HL-60 (cell line): Measurements from ENCODE around the gene DMAP1.

Experiments used
- DNase-seq, 2 experiments: peaks; one replicate each; pipeline ENCODE4 v3.0.0-alpha.2; 2010 to 2020; ENCODE audit warnings: low read depth in 1 of 2, low spot score in 1 of 2
- H3K27ac ChIP-seq: fragments of 250-450 bp; sonication (Bioruptor Pico); replicated peaks from 2 replicates; pipeline ENCODE4 v1.5.1; 2020; ENCODE audit warnings: mild to moderate bottlenecking, moderate library complexity
- H3K27me3 ChIP-seq: fragments of 250-450 bp; sonication (Bioruptor Pico); 2 replicates; pipeline ENCODE4 v1.5.1; 2021; ENCODE audit warnings: mild to moderate bottlenecking, moderate library complexity; ENCODE audit not compliant: insufficient read depth, poor library complexity, severe bottlenecking
- H3K4me3 ChIP-seq: replicated peaks from 2 replicates; pipeline ENCODE4 v1.5.1; 2011; ENCODE audit warnings: mild to moderate bottlenecking, control low read depth, low read length; ENCODE audit not compliant: insufficient read depth
- CTCF ChIP-seq: IDR thresholded peaks from one replicate; pipeline ENCODE4 v1.5.1; 2011; ENCODE audit warnings: low read length, control low read depth, inconsistent platforms; ENCODE audit not compliant: insufficient read depth
- GABPA ChIP-seq: IDR thresholded peaks from 2 replicates; pipeline ENCODE4 v1.6.1; 2012; ENCODE audit warnings: low read depth
- POLR2AphosphoS5 ChIP-seq: IDR thresholded peaks from 2 replicates; pipeline ENCODE4 v1.6.1; 2012; ENCODE audit warnings: low read depth
- REST ChIP-seq: IDR thresholded peaks from 2 replicates; pipeline ENCODE4 v1.6.1; 2012; ENCODE audit warnings: low read depth; ENCODE audit not compliant: insufficient replicate concordance
- SPI1 ChIP-seq: IDR thresholded peaks from 2 replicates; pipeline ENCODE4 v1.6.1; 2012; ENCODE audit warnings: low read depth, mild to moderate bottlenecking, borderline replicate concordance

Gene DMAP1

GRCh38 chr1:44242746-44243145, 29.5 kb downstream of the DMAP1 start:
- Histone ChIP-seq H3K27ac (no peak overlapping the region), H3K27me3 (no peaks in the 10 kb centered on the region), H3K4me3 (no peak overlapping the region)
- no peak for DNase-seq
- no peak for TF ChIP-seq POLR2AphosphoS5

- TF ChIP-seq GABPA (no peak), SPI1 (no peak), REST (no peak), POLR2AphosphoS5 (no peak), CTCF (no peak)
- H3K27me3 ChIP-seq: no peaks in the 10 kb centered on the region
- H3K4me3 ChIP-seq: no peak overlapping the region
- no peak for DNase-seq
- H3K27ac ChIP-seq: no peak overlapping the region
Observed at GRCh38 chr1:44243782-44244495, 30.7 kb downstream of the DMAP1 start.

- H3K27me3 ChIP-seq: no peaks in the 10 kb centered on the region
- TF ChIP-seq SPI1 (no peak), GABPA (no peak), POLR2AphosphoS5 (no peak), CTCF (no peak), REST (no peak)
- no peak for DNase-seq
- no peak overlapping the region for H3K27ac ChIP-seq
- no peak overlapping the region for H3K4me3 ChIP-seq
Observed at GRCh38 chr1:44244986-44245385, 31.7 kb downstream of the DMAP1 start.

GRCh38 chr1:44246806-44247205, 33.5 kb downstream of the DMAP1 start:
- DNase-seq: no peak

More at GRCh38 chr1:44246806-44247205, 33.5 kb downstream of the DMAP1 start:
- no peak for TF ChIP-seq CTCF
- TF ChIP-seq SPI1: no peak
- no peak for TF ChIP-seq POLR2AphosphoS5
- TF ChIP-seq REST: no peak
- no peak for TF ChIP-seq GABPA
- Histone ChIP-seq H3K27ac (no peak overlapping the region), H3K27me3 (no peaks in the 10 kb centered on the region), H3K4me3 (no peak overlapping the region)
